Measurements from ENCODE around the gene PHYHD1.

PHYHD1 gene

DNA sequence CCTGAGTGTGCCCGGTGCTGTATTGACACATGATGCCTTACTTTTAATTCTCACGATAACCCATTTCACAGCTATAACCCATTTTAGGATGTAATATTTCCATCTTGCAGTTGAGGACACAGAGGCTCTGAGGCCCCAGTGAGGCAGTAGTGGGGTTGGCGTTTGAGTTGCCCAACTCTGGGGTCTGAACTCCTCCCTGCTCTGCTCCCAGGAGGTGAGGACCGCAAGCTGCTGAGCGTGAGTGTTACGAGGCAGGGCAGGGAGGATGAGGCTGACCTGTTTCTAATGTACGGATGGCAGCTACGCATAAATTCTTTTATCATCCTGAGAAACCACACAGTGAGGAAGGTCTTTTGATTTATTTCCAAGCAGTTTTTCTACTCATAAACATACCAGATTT, 27.4 kb upstream of the PHYHD1 start:
- FAIRE-seq (no peak), DNase-seq (ENCODE audit: insufficient read length, low spot score) (no peak)
- TF ChIP-seq, protein P1, sequence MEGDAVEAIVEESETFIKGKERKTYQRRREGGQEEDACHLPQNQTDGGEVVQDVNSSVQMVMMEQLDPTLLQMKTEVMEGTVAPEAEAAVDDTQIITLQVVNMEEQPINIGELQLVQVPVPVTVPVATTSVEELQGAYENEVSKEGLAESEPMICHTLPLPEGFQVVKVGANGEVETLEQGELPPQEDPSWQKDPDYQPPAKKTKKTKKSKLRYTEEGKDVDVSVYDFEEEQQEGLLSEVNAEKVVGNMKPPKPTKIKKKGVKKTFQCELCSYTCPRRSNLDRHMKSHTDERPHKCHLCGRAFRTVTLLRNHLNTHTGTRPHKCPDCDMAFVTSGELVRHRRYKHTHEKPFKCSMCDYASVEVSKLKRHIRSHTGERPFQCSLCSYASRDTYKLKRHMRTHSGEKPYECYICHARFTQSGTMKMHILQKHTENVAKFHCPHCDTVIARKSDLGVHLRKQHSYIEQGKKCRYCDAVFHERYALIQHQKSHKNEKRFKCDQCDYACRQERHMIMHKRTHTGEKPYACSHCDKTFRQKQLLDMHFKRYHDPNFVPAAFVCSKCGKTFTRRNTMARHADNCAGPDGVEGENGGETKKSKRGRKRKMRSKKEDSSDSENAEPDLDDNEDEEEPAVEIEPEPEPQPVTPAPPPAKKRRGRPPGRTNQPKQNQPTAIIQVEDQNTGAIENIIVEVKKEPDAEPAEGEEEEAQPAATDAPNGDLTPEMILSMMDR (IDR thresholded peaks at IDR 0.05; ENCODE audit: insufficient read depth, missing control alignments) = no peak

DNA sequence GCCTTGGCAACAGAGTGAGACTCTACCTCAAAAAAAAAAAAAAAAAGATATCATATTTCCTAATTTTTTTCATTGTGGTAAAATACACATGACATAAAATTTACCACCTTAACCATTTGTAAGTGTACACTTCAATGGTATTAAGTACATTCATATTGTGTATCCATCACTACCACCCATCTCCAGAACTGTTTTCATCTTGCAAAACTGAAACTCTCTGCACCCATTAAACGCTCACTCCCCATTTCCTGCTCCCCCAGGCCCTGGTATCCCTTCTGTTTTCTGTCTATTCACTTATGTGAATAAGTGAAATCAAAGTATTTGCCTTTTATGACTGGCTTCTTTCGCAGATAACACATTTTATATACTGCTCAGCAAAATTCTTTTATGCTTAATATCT, 26.0 kb upstream of the PHYHD1 start:
- no peak for FAIRE-seq
- no peak for DNase-seq (ENCODE audit: insufficient read length, low spot score)
- TF ChIP-seq, protein P1 (IDR thresholded peaks at IDR 0.05; ENCODE audit: insufficient read depth, missing control alignments) = no peak

DNA sequence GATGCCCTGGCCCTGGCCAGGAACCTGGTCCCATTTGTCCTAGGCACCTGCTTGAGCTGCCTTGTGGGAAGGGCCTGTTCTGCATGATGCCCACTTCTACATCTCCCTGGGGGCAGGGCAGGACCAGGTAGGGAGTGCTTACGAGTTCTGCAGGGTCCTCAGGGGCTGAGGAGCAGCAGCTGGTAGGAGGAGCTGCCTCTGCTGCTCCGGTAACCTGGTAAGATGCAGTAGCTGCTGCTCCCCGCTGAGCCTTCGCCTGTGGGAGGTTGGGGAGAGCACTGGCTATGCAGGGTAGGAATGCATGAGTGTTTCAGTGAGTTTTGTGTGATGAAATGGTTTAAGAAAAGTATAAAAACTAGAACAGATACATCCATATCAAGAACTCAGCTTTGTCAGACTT, 25.2 kb upstream of the PHYHD1 start:
- FAIRE-seq = no peak
- TF ChIP-seq, protein P1 (IDR thresholded peaks at IDR 0.05; ENCODE audit: insufficient read depth, missing control alignments) = no peak
- no peak for DNase-seq (ENCODE audit: insufficient read length, low spot score)

DNA sequence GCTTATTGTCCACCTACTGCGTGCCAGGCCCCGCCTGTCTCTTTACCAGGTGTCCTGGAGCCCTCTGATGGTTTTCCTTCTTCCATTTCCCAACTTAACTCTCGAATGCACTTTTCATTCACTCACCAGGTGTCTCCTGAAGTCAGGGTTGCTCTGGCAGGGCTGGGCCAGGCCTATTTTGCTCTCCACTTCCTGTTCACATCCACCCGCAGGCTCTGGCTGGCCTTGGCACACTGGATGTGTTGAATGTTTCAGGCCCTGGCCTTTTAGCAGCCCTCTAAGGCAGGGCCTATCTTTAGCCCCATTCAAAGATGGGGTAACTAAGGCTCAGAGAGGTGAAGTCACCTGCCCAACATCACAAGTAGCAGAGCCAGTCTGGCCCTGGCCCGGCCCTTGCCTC, 22.4 kb upstream of the PHYHD1 start:
- DNase-seq (ENCODE audit: insufficient read length, low spot score) (no peak), FAIRE-seq (no peak)
- TF ChIP-seq, protein P1 (IDR thresholded peaks at IDR 0.05; ENCODE audit: insufficient read depth, missing control alignments) = no peak

DNA sequence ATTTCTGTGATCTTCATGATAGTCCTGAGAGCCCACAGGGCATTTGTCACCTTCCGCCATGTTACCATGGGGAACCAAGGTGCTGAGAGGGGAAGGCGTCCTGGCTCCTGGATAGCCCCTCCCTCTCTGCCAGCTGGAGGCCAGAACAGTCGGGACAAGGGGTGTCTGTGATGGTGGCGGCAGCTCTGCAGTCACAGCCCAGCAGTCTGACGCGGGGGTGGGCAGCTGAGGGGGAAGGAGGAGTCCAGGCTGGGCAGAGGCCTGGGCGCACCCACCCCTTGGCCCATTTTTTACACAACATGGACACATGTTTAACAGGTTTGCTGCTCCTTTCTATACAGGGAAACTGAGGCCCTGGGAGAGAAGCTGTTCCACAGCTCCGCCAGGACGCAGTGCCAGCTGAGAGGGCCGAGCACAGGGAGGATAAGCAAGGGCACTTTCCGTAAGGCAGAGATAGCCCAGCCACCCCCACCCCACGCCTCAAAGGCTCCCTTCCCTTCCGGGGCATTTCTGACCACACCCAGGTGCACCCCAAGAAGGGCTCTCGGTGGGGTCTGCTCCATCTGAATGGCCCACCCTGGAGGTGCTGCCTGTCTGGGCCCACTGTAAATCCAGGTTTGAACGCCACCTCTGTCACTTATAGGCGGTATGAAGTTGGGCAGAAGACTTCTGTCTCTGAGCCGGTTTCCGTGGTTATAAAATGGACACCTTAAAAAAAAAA, 21.8 kb upstream of the PHYHD1 start:
- TF ChIP-seq, protein P1 (IDR thresholded peaks at IDR 0.05; ENCODE audit: insufficient read depth, missing control alignments) = no peak
- FAIRE-seq (no peak), DNase-seq (ENCODE audit: insufficient read length, low spot score) (no peak)

DNA sequence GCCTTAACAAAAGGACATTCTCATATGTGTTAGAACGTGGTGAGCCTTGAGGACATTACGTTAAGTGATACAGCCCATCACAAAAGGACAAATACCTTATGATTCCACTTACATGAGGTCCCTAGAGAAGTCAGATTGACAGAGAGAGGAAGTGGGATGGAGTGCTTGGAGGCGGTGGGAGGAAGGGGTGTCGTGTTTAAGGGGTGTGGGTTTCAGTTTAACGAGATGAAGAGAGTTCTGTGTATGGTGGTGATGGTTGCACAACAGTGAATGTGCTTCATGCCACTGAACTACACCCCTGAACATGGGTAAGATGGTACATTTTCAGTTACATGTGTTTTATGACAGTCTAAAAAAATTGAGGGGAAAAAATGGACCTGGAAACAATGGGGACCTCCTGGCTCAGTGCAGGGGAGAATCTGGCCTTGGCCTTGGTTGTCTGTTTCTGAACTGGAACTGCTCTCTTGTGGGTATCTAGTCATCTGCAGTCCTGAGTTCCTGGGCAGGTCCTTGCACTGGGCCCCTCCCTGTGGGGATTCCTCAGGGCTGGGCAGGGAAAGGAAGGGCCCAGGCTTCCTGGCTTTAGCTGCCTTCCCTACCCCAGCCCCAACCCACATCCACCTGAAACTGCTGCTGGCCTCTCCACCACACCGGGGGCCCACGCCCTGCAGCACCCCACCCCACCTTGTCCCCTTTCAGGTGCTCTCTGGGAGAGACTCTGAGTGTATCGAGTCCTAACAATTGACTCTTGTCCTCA, 21.0 kb upstream of the PHYHD1 start:
- FAIRE-seq = no peak
- TF ChIP-seq, protein P1 (IDR thresholded peaks at IDR 0.05; ENCODE audit: insufficient read depth, missing control alignments) = no peak
- no peak for DNase-seq (ENCODE audit: insufficient read length, low spot score)

DNA sequence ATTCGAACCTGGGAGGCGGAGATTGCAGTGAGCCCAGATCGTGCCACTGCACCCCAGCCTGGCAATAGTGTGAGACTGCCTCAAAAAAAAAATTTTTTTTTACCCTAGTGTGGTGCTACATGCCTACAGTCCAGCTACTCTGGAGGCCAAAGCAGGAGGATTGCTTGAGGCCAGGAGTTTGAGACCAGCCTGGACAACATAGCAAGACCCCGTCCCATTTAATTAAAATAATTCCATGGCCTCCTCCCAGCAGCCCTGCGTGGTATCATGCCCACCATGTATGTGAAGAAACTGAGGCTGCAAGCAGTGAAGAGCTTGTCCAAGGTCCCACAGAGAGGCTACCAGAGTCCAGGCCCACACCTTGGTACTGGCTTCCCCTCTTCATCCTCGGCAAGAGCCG, 19.4 kb upstream of the PHYHD1 start:
- TF ChIP-seq, protein P1 (IDR thresholded peaks at IDR 0.05; ENCODE audit: insufficient read depth, missing control alignments) = no peak
- FAIRE-seq = no peak

More for the DNA sequence above, 19.4 kb upstream of the PHYHD1 start:
- DNase-seq (ENCODE audit: insufficient read length, low spot score) = no peak

Measured in D721Med (cell line).